Measurements from ENCODE around the gene SCNN1A.

DNA sequence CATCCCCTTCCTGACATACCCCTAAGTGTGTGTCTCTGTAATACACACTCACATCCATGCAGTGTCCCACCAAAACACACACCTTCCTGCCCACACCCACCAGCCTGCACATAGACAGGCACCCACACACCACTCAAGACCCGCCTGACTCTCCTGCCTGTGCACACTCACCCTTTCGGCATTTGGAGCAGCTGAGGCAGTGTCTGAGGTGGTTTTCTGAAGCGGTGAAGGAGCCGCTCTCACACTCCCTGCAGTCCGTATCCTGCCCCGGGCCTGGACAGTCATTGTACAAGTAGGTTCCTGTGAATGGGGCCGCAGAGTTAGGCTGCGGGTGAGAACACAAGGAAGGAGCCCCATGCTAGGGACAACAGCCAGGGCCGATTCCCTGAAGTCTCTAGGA lies 41.8 kb downstream of the SCNN1A start:
- TF ChIP-seq, protein P1, sequence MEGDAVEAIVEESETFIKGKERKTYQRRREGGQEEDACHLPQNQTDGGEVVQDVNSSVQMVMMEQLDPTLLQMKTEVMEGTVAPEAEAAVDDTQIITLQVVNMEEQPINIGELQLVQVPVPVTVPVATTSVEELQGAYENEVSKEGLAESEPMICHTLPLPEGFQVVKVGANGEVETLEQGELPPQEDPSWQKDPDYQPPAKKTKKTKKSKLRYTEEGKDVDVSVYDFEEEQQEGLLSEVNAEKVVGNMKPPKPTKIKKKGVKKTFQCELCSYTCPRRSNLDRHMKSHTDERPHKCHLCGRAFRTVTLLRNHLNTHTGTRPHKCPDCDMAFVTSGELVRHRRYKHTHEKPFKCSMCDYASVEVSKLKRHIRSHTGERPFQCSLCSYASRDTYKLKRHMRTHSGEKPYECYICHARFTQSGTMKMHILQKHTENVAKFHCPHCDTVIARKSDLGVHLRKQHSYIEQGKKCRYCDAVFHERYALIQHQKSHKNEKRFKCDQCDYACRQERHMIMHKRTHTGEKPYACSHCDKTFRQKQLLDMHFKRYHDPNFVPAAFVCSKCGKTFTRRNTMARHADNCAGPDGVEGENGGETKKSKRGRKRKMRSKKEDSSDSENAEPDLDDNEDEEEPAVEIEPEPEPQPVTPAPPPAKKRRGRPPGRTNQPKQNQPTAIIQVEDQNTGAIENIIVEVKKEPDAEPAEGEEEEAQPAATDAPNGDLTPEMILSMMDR (conservative IDR thresholded peaks at IDR 0.05; ENCODE audit: low read depth, low read length), result no peak
- TF ChIP-seq EZH2phosphoT487 (IDR thresholded peaks at IDR 0.05; ENCODE audit: borderline replicate concordance, low read length) (no peak), EZH2 (IDR thresholded peaks at IDR 0.05; ENCODE audit: low read length, unreplicated experiment) (no peak)

All from PC-3 (cell line).